Measurements from ENCODE around the gene SLC4A2. TPM values are rescaled to one million over a fixed set of nuclear protein-coding genes. Genes with fewer than 3 reads are reported as not detected.

Gene SLC4A2
- total and polyA plus RNA-seq, 7 experiments from 2014 or later, result 7.9 to 125 (median 57.2) TPM

GRCh38 chr7:151115836-151116418 is 56.5 kb downstream of the SLC4A2 start:
- Mint-ChIP-seq H3K36me3 (peaks cover 0 to 14% (median 3%) of the 10 kb centered on the region in 5 donors), H3K4me1 (peaks cover 0 to 17% (median 4%) of the 10 kb centered on the region in 7 donors), H3K27ac (peak overlapping the region in 6 of 9 donors; percentile 8 to 78 (median 32)), H3K9me3 (no peaks in the 10 kb centered on the region), H3K27me3 (peaks cover 0 to 21% (median 0%) of the 10 kb centered on the region in 5 donors), H3K4me3 (peak overlapping the region in 9 of 10 donors; percentile 57 to 83 (median 70))
- Histone ChIP-seq H3K4me3 (ENCODE audit: low read length) (no peak overlapping the region), H3K36me3 (ENCODE audit: control insufficient read depth in 2 of 3, insufficient read depth in 3 of 3, low read length in 3 of 3) (peaks cover 0 to 24% (median 0%) of the 10 kb centered on the region in 3 experiments), H3K4me1 (ENCODE audit: control insufficient read depth in 2 of 2, insufficient read depth in 2 of 2, low read length in 2 of 2) (no peaks in the 10 kb centered on the region), H3K27me3 (ENCODE audit: control insufficient read depth in 2 of 2, insufficient read depth in 2 of 2, low read length in 2 of 2) (peaks cover 0 to 4% of the 10 kb centered on the region in 2 donors), H3K27ac (ENCODE audit: low read depth, low read length) (peak overlapping the region; percentile 59), H3K9me3 (ENCODE audit: control insufficient read depth in 2 of 3, low read length in 3 of 3) (no peaks in the 10 kb centered on the region)
- DNase-seq, result no peak
- ATAC-seq, result peak; percentile 16
- intact Hi-C loops (cut with micrococcal nuclease), result loop anchor here in 1 of 2 donors (10.0 kb wide), 1 partner anchor 341 kb away; no protein-coding TSS in a partner anchor
- ChIA-PET CTCF (interaction anchor here (0.6 to 1.9 kb wide), 2 partner anchors 8 to 142 kb away, joined by 3 to 4 read pairs; no protein-coding TSS in a partner anchor), POLR2A (interaction anchor here (1.6 kb wide), 1 partner anchor 57 kb away, joined by 3 read pairs; no protein-coding TSS in a partner anchor)

GRCh38 chr7:151116603-151117440 is 57.4 kb downstream of the SLC4A2 start:
- Mint-ChIP-seq H3K27ac (peak overlapping the region in 8 of 9 donors; percentile 70 to 95 (median 88)), H3K9me3 (no peaks in the 10 kb centered on the region), H3K36me3 (peaks cover 0 to 22% (median 10%) of the 10 kb centered on the region in 5 donors), H3K27me3 (peaks cover 0 to 21% (median 0%) of the 10 kb centered on the region in 5 donors), H3K4me1 (peaks cover 0 to 17% (median 4%) of the 10 kb centered on the region in 7 donors), H3K4me3 (peak overlapping the region; percentile 45 to 83 (median 72))
- H3K9me3 ChIP-seq (ENCODE audit: control insufficient read depth in 2 of 3, low read length in 3 of 3), result no peaks in the 10 kb centered on the region
- ATAC-seq (no peak), DNase-seq (no peak)
- POLR2A ChIA-PET, result no interaction called here
- CTCF ChIA-PET, result interaction anchor here (1.5 to 1.9 kb wide), 2 partner anchors 7 to 98 kb away, joined by 4 read pairs; no protein-coding TSS in a partner anchor
- peak overlapping the region; percentile 32 for H3K4me3 ChIP-seq (ENCODE audit: low read length)
- intact Hi-C loops (cut with micrococcal nuclease), result loop anchor here in 1 of 2 donors (10.0 kb wide), 1 partner anchor 342 kb away; no protein-coding TSS in a partner anchor
- no peaks in the 10 kb centered on the region for H3K4me1 ChIP-seq (ENCODE audit: control insufficient read depth in 2 of 2, insufficient read depth in 2 of 2, low read length in 2 of 2)
- H3K27me3 ChIP-seq (ENCODE audit: control insufficient read depth in 2 of 2, insufficient read depth in 2 of 2, low read length in 2 of 2), result peaks cover 0 to 4% of the 10 kb centered on the region in 2 donors
- H3K27ac ChIP-seq (ENCODE audit: low read depth, low read length), result peak overlapping the region; percentile 59
- peaks cover 0 to 33% (median 0%) of the 10 kb centered on the region in 3 experiments for H3K36me3 ChIP-seq (ENCODE audit: control insufficient read depth in 2 of 3, insufficient read depth in 3 of 3, low read length in 3 of 3)

- Mint-ChIP-seq H3K9me3 (no peaks in the 10 kb centered on the region), H3K36me3 (peaks cover 0 to 22% (median 10%) of the 10 kb centered on the region in 5 donors), H3K4me3 (peak overlapping the region; percentile 17 to 83 (median 72)), H3K27me3 (peaks cover 0 to 18% (median 0%) of the 10 kb centered on the region in 5 donors), H3K27ac (peak overlapping the region in 8 of 9 donors; percentile 70 to 95 (median 88)), H3K4me1 (peaks cover 0 to 17% (median 4%) of the 10 kb centered on the region in 7 donors)
- Histone ChIP-seq H3K27me3 (ENCODE audit: control insufficient read depth in 2 of 2, insufficient read depth in 2 of 2, low read length in 2 of 2) (peaks cover 0 to 4% of the 10 kb centered on the region in 2 donors), H3K36me3 (ENCODE audit: control insufficient read depth in 2 of 3, insufficient read depth in 3 of 3, low read length in 3 of 3) (peaks cover 0 to 34% (median 0%) of the 10 kb centered on the region in 3 experiments), H3K27ac (ENCODE audit: low read depth, low read length) (peak overlapping the region; percentile 59), H3K4me1 (ENCODE audit: control insufficient read depth in 2 of 2, insufficient read depth in 2 of 2, low read length in 2 of 2) (no peaks in the 10 kb centered on the region), H3K9me3 (ENCODE audit: control insufficient read depth in 2 of 3, low read length in 3 of 3) (no peaks in the 10 kb centered on the region), H3K4me3 (ENCODE audit: low read length) (peak overlapping the region; percentile 32)
- intact Hi-C loops (cut with micrococcal nuclease), result loop anchor here in 1 of 2 donors (10.0 kb wide), 1 partner anchor 343 kb away; no protein-coding TSS in a partner anchor
- peak in 7 of 9 donors; percentile 21 to 57 (median 44) for DNase-seq
- ATAC-seq, result peak; percentile 66
- ChIA-PET POLR2A (interaction anchor here (0.6 kb wide), 1 partner anchor 33 kb away, joined by 3 read pairs; no protein-coding TSS in a partner anchor), CTCF (interaction anchor here (1.5 kb wide), 1 partner anchor 99 kb away, joined by 4 read pairs; no protein-coding TSS in a partner anchor)
These were observed 58.2 kb downstream of the SLC4A2 start for GRCh38 chr7:151117565-151117964.

GRCh38 chr7:151118108-151119054 is 59.0 kb downstream of the SLC4A2 start:
- H3K9me3 ChIP-seq (ENCODE audit: control insufficient read depth in 2 of 3, low read length in 3 of 3), result no peaks in the 10 kb centered on the region
- peaks cover 0 to 4% of the 10 kb centered on the region in 2 donors for H3K27me3 ChIP-seq (ENCODE audit: control insufficient read depth in 2 of 2, insufficient read depth in 2 of 2, low read length in 2 of 2)
- ChIA-PET POLR2A (interaction anchor here (0.6 kb wide), 1 partner anchor 33 kb away, joined by 3 read pairs; no protein-coding TSS in a partner anchor), CTCF (interaction anchor here (1.5 kb wide), 1 partner anchor 100 kb away, joined by 4 read pairs; no protein-coding TSS in a partner anchor)
- Mint-ChIP-seq H3K27me3 (peaks cover 0 to 13% (median 0%) of the 10 kb centered on the region in 5 donors), H3K36me3 (peaks cover 0 to 22% (median 9%) of the 10 kb centered on the region in 5 donors), H3K27ac (peak overlapping the region in 4 of 9 donors; percentile 9 to 95 (median 82)), H3K4me3 (peak overlapping the region in 4 of 10 donors; percentile 70 to 77 (median 72)), H3K4me1 (peaks cover 0 to 17% (median 4%) of the 10 kb centered on the region in 7 donors), H3K9me3 (no peaks in the 10 kb centered on the region)
- peak overlapping the region; percentile 24 for H3K4me3 ChIP-seq (ENCODE audit: low read length)
- peak overlapping the region; percentile 6 for H3K27ac ChIP-seq (ENCODE audit: low read depth, low read length)
- intact Hi-C loops (cut with micrococcal nuclease), result loop anchor here in 1 of 2 donors (10.0 kb wide), 1 partner anchor 344 kb away; no protein-coding TSS in a partner anchor
- no peak for ATAC-seq
- peaks cover 0 to 38% (median 0%) of the 10 kb centered on the region in 3 experiments for H3K36me3 ChIP-seq (ENCODE audit: control insufficient read depth in 2 of 3, insufficient read depth in 3 of 3, low read length in 3 of 3)
- H3K4me1 ChIP-seq (ENCODE audit: control insufficient read depth in 2 of 2, insufficient read depth in 2 of 2, low read length in 2 of 2), result no peaks in the 10 kb centered on the region
- DNase-seq, result no peak

- intact Hi-C loops (cut with micrococcal nuclease), result loop anchor here in 1 of 2 donors (10.0 kb wide), 1 partner anchor 344 kb away; no protein-coding TSS in a partner anchor
These were observed 59.6 kb downstream of the SLC4A2 start for GRCh38 chr7:151119055-151119415.

More at GRCh38 chr7:151119055-151119415, 59.6 kb downstream of the SLC4A2 start:
- Histone ChIP-seq H3K27me3 (ENCODE audit: control insufficient read depth in 2 of 2, insufficient read depth in 2 of 2, low read length in 2 of 2) (peaks cover 0 to 2% of the 10 kb centered on the region in 2 donors), H3K4me1 (ENCODE audit: control insufficient read depth in 2 of 2, insufficient read depth in 2 of 2, low read length in 2 of 2) (no peaks in the 10 kb centered on the region), H3K36me3 (ENCODE audit: control insufficient read depth in 2 of 3, insufficient read depth in 3 of 3, low read length in 3 of 3) (peaks cover 0 to 40% (median 0%) of the 10 kb centered on the region in 3 experiments), H3K9me3 (ENCODE audit: control insufficient read depth in 2 of 3, low read length in 3 of 3) (no peaks in the 10 kb centered on the region), H3K27ac (ENCODE audit: low read depth, low read length) (no peak overlapping the region), H3K4me3 (ENCODE audit: low read length) (no peak overlapping the region)
- H3K27ac Mint-ChIP-seq, result peak overlapping the region in 2 of 9 donors; percentile 61 to 77
- no peak for DNase-seq
- no peaks in the 10 kb centered on the region for H3K9me3 Mint-ChIP-seq
- H3K4me1 Mint-ChIP-seq, result peaks cover 0 to 22% (median 9%) of the 10 kb centered on the region in 7 donors
- peaks cover 2 to 22% (median 10%) of the 10 kb centered on the region in 5 donors for H3K36me3 Mint-ChIP-seq
- no peak for ATAC-seq
- peak overlapping the region in 3 of 10 donors; percentile 3 to 72 (median 18) for H3K4me3 Mint-ChIP-seq
- POLR2A ChIA-PET, result no interaction called here
- peaks cover 0 to 8% (median 0%) of the 10 kb centered on the region in 5 donors for H3K27me3 Mint-ChIP-seq
- CTCF ChIA-PET, result no interaction called here

Data from naive thymus-derived CD4-positive, alpha-beta T cell (primary cell).